ENCODE measurements around the gene BIN2. TPM values are rescaled to one million over a fixed set of nuclear protein-coding genes. Genes with fewer than 3 reads are reported as not detected.

The BIN2 gene
- total and polyA plus RNA-seq, 9 of the 15 experiments (the other 6 are each of a cell fraction or from before 2014, with no cell fraction given), result 0.04 to 0.39 (median 0.25) TPM; not detected in 1

DNA sequence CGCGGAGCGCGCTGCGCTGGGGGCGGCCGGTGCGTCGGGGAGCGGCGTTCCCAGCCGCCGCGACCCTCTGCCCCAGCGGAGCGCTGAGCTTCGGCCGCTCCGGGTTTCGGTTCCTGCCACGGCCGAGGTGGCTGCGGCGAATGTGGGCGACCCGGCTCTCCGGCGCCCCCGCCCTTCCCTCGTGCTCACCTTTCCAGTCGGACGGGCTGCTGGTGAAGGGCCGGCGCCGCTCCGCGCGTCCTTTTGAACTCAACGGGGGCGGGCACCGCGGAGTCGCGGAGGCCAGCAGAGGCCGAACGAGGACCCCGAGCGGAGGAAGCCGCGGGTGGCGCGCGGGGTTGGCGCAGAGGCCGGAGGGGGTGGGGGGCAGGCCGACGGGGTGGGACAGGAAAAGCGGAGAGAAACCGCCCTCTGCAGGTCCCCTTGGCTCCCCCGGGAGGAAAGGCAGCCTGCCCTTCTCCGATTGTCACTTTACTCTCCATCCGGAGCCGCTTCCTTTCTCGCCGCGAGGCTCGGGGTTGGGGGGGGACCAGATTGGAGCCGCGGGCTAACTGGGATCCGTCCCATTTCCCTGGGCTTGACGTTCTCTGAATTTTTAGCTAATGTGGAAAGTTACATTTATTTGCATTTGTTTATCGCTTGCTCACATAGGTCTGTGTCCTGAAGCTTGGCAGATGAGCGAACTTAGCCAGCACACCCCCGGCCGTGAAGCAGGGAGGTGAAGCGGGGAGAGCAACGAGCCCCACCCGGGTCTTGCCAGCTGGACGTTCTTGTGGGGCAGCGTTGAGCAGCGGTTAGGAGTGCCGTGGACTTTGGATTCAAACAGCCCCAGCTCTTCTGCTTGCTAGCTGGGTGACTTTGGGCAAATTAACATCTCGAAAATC lies 53.7 kb downstream of the BIN2 start, which contains the start of gene SMAGP (continued):
- TF ChIP-seq CREM (IDR thresholded peaks at IDR 0.05; ENCODE audit: low read depth) (peak; percentile 69), ILF3 (IDR thresholded peaks at IDR 0.05; ENCODE audit: borderline replicate concordance) (no peak), RB1 (IDR thresholded peaks at IDR 0.05; ENCODE audit: low read depth) (peak; percentile 37; the same call in 1 of the 2 replicates), E2F3 (CRISPR knock-in tag; IDR thresholded peaks at IDR 0.05) (no peak), PCBP1 (IDR thresholded peaks at IDR 0.05; ENCODE audit: low read depth, low read length, poor library complexity, severe bottlenecking) (peak; percentile 78), ZNF668 (CRISPR knock-in tag; IDR thresholded peaks at IDR 0.05) (no peak), TCF3 (CRISPR knock-in tag; IDR thresholded peaks at IDR 0.05) (no peak), SMARCB1 (IDR thresholded peaks at IDR 0.05; ENCODE audit: insufficient read length, low read depth) (no peak), ZNF197 (CRISPR knock-in tag; IDR thresholded peaks at IDR 0.05; ENCODE audit: low read depth) (no peak), MLLT1 (IDR thresholded peaks at IDR 0.05) (no peak), NCOA6 (IDR thresholded peaks at IDR 0.05) (0 out of 2 replicates have a peak, but pooled peaks have one; percentile 33), ZNF592 (IDR thresholded peaks at IDR 0.05) (no peak), MCM3 (IDR thresholded peaks at IDR 0.05) (no peak)
- TF ChIP-seq, protein P1, sequence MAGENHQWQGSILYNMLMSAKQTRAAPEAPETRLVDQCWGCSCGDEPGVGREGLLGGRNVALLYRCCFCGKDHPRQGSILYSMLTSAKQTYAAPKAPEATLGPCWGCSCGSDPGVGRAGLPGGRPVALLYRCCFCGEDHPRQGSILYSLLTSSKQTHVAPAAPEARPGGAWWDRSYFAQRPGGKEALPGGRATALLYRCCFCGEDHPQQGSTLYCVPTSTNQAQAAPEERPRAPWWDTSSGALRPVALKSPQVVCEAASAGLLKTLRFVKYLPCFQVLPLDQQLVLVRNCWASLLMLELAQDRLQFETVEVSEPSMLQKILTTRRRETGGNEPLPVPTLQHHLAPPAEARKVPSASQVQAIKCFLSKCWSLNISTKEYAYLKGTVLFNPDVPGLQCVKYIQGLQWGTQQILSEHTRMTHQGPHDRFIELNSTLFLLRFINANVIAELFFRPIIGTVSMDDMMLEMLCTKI (IDR thresholded peaks at IDR 0.05; ENCODE audit: partially characterized antibody), result no peak
- TF ChIP-seq, protein P2, sequence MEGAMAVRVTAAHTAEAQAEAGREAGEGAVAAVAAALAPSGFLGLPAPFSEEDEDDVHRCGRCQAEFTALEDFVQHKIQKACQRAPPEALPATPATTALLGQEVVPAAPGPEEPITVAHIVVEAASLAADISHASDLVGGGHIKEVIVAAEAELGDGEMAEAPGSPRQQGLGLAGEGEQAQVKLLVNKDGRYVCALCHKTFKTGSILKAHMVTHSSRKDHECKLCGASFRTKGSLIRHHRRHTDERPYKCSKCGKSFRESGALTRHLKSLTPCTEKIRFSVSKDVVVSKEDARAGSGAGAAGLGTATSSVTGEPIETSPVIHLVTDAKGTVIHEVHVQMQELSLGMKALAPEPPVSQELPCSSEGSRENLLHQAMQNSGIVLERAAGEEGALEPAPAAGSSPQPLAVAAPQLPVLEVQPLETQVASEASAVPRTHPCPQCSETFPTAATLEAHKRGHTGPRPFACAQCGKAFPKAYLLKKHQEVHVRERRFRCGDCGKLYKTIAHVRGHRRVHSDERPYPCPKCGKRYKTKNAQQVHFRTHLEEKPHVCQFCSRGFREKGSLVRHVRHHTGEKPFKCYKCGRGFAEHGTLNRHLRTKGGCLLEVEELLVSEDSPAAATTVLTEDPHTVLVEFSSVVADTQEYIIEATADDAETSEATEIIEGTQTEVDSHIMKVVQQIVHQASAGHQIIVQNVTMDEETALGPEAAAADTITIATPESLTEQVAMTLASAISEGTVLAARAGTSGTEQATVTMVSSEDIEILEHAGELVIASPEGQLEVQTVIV (CRISPR knock-in tag; IDR thresholded peaks at IDR 0.05; ENCODE audit: borderline replicate concordance), result no peak
- TF ChIP-seq, protein P3, sequence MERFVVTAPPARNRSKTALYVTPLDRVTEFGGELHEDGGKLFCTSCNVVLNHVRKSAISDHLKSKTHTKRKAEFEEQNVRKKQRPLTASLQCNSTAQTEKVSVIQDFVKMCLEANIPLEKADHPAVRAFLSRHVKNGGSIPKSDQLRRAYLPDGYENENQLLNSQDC (CRISPR knock-in tag; IDR thresholded peaks at IDR 0.05), result no peak

All from K562 (cell line).